ENCODE results near the gene RAD51B. TPM values are rescaled to one million over a fixed set of nuclear protein-coding genes. Genes with fewer than 3 reads are reported as not detected.

RAD51B gene
- polyA plus RNA-seq, 3 donors, result 3.6 to 11.6 (median 9.4) TPM

DNA sequence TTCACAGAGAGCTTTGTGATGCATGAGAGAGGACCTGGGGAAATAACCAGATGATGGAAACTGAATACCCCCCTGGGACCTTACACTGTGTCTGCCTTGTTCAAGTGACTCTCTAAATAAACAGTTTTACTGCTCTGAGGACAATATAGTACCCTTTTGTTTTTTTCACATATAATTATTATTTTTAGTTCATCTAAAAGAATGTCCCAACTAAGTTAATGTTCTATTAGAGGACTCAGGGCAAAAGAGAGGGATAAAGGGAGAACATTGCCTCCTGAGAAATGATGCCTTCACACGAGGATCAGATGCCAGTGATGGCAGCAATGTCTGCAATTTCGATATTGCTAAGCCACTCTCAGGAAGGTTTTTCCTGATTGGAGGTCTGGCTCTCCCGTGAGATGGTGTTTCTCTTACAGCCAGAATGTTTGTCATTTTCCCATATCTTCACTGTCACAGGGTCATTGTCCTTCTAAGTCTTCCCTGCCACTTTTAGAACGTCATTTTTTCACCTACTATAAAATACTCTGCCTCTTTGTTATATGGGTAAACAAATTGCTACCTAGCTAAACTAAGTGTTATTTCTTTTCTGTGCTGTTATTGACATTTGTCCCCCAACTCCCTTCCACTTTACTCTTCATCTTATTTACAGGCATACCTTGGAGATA lies 201.6 kb downstream of the RAD51B start:
- no peak overlapping the region for H3K4me3 ChIP-seq (replicated peaks in 1 of 3; ENCODE audit: low read depth in 2 of 3, low read length in 3 of 3)
- no peak overlapping the region for H3K9ac ChIP-seq (ENCODE audit: insufficient read depth, low read length, poor library complexity, severe bottlenecking)
- no peaks in the 10 kb centered on the region for H3K27me3 ChIP-seq (ENCODE audit: control insufficient read depth in 2 of 2, insufficient read depth in 2 of 2, low read length in 2 of 2)
- H3K4me1 ChIP-seq (ENCODE audit: control insufficient read depth in 1 of 2, insufficient read depth in 2 of 2, low read length in 2 of 2), result no peaks in the 10 kb centered on the region
- H3K4me2 ChIP-seq (replicated peaks; ENCODE audit: extremely low read depth, low read length, poor library complexity, severe bottlenecking), result no peak overlapping the region
- H3K27ac Mint-ChIP-seq, result no peak overlapping the region
- no peaks in the 10 kb centered on the region for H4K20me1 ChIP-seq (ENCODE audit: insufficient read depth, low read length)
- no peak overlapping the region for H3K27ac ChIP-seq (ENCODE audit: low read depth in 1 of 2, low read length in 2 of 2)
- no peak for DNase-seq
- peaks cover 2 to 13% (median 7%) of the 10 kb centered on the region in 7 donors for H3K9me3 Mint-ChIP-seq
- H3K79me2 ChIP-seq (ENCODE audit: insufficient read depth, low read length), result no peaks in the 10 kb centered on the region
- H3K4me1 Mint-ChIP-seq, result no peaks in the 10 kb centered on the region
- H3K36me3 ChIP-seq (replicated peaks in 1 of 2; ENCODE audit: control insufficient read depth in 1 of 2, insufficient read depth in 2 of 2, low read length in 2 of 2), result no peaks in the 10 kb centered on the region
- TF ChIP-seq, protein P1, sequence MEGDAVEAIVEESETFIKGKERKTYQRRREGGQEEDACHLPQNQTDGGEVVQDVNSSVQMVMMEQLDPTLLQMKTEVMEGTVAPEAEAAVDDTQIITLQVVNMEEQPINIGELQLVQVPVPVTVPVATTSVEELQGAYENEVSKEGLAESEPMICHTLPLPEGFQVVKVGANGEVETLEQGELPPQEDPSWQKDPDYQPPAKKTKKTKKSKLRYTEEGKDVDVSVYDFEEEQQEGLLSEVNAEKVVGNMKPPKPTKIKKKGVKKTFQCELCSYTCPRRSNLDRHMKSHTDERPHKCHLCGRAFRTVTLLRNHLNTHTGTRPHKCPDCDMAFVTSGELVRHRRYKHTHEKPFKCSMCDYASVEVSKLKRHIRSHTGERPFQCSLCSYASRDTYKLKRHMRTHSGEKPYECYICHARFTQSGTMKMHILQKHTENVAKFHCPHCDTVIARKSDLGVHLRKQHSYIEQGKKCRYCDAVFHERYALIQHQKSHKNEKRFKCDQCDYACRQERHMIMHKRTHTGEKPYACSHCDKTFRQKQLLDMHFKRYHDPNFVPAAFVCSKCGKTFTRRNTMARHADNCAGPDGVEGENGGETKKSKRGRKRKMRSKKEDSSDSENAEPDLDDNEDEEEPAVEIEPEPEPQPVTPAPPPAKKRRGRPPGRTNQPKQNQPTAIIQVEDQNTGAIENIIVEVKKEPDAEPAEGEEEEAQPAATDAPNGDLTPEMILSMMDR (IDR thresholded peaks at IDR 0.05), result no peak
- peaks cover 0 to 3% of the 10 kb centered on the region in 2 donors for H3K9me3 ChIP-seq (replicated peaks in 1 of 2; ENCODE audit: control insufficient read depth in 1 of 2, insufficient read depth in 1 of 2, low read length in 2 of 2)
- peaks cover 0 to 6% (median 1%) of the 10 kb centered on the region in 3 donors for H3K27me3 Mint-ChIP-seq (ENCODE audit: low read depth in 3 of 3)
- H3K4me3 Mint-ChIP-seq, result no peak overlapping the region
- intact Hi-C loops (cut with micrococcal nuclease), result no loop called here
- H2AFZ ChIP-seq (ENCODE audit: insufficient read depth, low read depth, low read length, poor library complexity, severe bottlenecking), result no peak overlapping the region
- WGBS (ENCODE audit: insufficient coverage), result 75% methylated on average over 1 of the region's 4 CpGs
- H3K36me3 Mint-ChIP-seq, result peaks cover 0 to 7% of the 10 kb centered on the region in 2 donors

DNA sequence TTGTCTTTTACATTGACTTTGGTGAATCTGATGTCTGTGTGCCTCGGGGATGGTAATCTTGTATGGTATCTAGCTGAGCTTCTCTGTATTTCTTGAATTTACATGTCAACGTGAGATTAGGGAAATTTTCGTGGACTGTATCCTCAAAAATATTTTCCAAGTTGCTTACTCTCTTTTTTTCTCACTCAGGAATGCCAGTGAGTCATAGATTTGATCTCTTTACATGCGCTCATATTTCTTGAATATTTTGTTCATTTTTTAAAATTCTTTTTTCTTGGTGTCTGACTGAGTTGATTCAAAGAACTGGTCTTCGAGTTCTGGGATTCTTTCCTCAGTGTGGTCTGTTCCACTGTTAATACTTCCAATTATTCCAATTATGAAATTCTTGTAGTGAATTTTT lies 207.7 kb downstream of the RAD51B start:
- Histone ChIP-seq H3K9ac (ENCODE audit: insufficient read depth, low read length, poor library complexity, severe bottlenecking) (no peak overlapping the region), H3K27me3 (ENCODE audit: control insufficient read depth in 2 of 2, insufficient read depth in 2 of 2, low read length in 2 of 2) (no peaks in the 10 kb centered on the region), H4K20me1 (ENCODE audit: insufficient read depth, low read length) (no peaks in the 10 kb centered on the region), H3K4me1 (ENCODE audit: control insufficient read depth in 1 of 2, insufficient read depth in 2 of 2, low read length in 2 of 2) (no peaks in the 10 kb centered on the region), H3K79me2 (ENCODE audit: insufficient read depth, low read length) (no peaks in the 10 kb centered on the region), H2AFZ (ENCODE audit: insufficient read depth, low read depth, low read length, poor library complexity, severe bottlenecking) (no peak overlapping the region), H3K27ac (ENCODE audit: low read depth in 1 of 2, low read length in 2 of 2) (no peak overlapping the region), H3K9me3 (replicated peaks in 1 of 2; ENCODE audit: control insufficient read depth in 1 of 2, insufficient read depth in 1 of 2, low read length in 2 of 2) (peaks cover 0 to 16% of the 10 kb centered on the region in 2 donors), H3K36me3 (replicated peaks in 1 of 2; ENCODE audit: control insufficient read depth in 1 of 2, insufficient read depth in 2 of 2, low read length in 2 of 2) (no peaks in the 10 kb centered on the region), H3K4me3 (replicated peaks in 1 of 3; ENCODE audit: low read depth in 2 of 3, low read length in 3 of 3) (no peak overlapping the region), H3K4me2 (replicated peaks; ENCODE audit: extremely low read depth, low read length, poor library complexity, severe bottlenecking) (no peak overlapping the region)
- peaks cover 15 to 42% (median 27%) of the 10 kb centered on the region in 7 donors for H3K9me3 Mint-ChIP-seq
- H3K27me3 Mint-ChIP-seq (ENCODE audit: low read depth in 3 of 3), result peaks cover 0 to 6% (median 1%) of the 10 kb centered on the region in 3 donors
- H3K4me1 Mint-ChIP-seq, result no peaks in the 10 kb centered on the region
- H3K27ac Mint-ChIP-seq, result no peak overlapping the region
- TF ChIP-seq, protein P1 (IDR thresholded peaks at IDR 0.05), result no peak
- DNase-seq, result no peak
- H3K36me3 Mint-ChIP-seq, result peaks cover 0 to 16% of the 10 kb centered on the region in 2 donors
- intact Hi-C loops (cut with micrococcal nuclease), result no loop called here
- H3K4me3 Mint-ChIP-seq, result no peak overlapping the region
- WGBS (ENCODE audit: insufficient coverage), result no CpG with 5 or more reads among the region's 5 CpGs
